SU-DHL-6 (cell line): ENCODE measurements around the gene TMEM190.

Source experiments
- H2AFZ ChIP-seq: fragments of 200-600 bp; sonication (generic); 2 replicates; pipeline ENCODE4 v1.6.1; 2014; ENCODE audit warnings: low read depth, mild to moderate bottlenecking, moderate library complexity, mixed read lengths, antibody characterized with exemption, low read length; ENCODE audit not compliant: severe bottlenecking
- H3F3A ChIP-seq: fragments of 200-600 bp; shearing (Covaris generic); 2 replicates; pipeline ENCODE4 v1.6.0; 2016; ENCODE audit warnings: antibody characterized with exemption, mild to moderate bottlenecking; ENCODE audit not compliant: insufficient read depth
- H3K27ac ChIP-seq: fragments of 200-600 bp; sonication (generic); 2 replicates; pipeline ENCODE4 v1.5.1; 2016; ENCODE audit warnings: low read depth, mild to moderate bottlenecking, low read length, moderate library complexity, mixed read lengths
- H3K27me3 ChIP-seq: fragments of 200-600 bp; sonication (generic), shearing (Covaris generic); 2 replicates; pipeline ENCODE4 v1.6.0; 2014; ENCODE audit warnings: mild to moderate bottlenecking, low read length
- H3K36me3 ChIP-seq: fragments of 200-600 bp; sonication (generic); 2 replicates; pipeline ENCODE4 v1.6.1; 2014; ENCODE audit warnings: mild to moderate bottlenecking, low read length, mixed read lengths
- H3K4me2 ChIP-seq: fragments of 300-600, 200-600 bp; shearing (Covaris generic), sonication (generic); 2 replicates; pipeline ENCODE4 v1.6.0; 2014; ENCODE audit warnings: low read length, low read depth, mild to moderate bottlenecking; ENCODE audit not compliant: poor library complexity, severe bottlenecking
- H3K4me3 ChIP-seq: fragments of 200-600 bp; sonication (generic); 2 replicates; pipeline ENCODE4 v1.5.1; 2014; ENCODE audit warnings: antibody characterized with exemption, low read length, mild to moderate bottlenecking, mixed read lengths; ENCODE audit not compliant: insufficient read depth, poor library complexity, severe bottlenecking
- H3K79me2 ChIP-seq: fragments of 200-600 bp; sonication (generic); 2 replicates; pipeline ENCODE4 v1.6.1; 2014; ENCODE audit warnings: mild to moderate bottlenecking, low read length, moderate library complexity; ENCODE audit not compliant: insufficient read depth
- H3K9ac ChIP-seq: fragments of 200-600 bp; sonication (generic); 2 replicates; pipeline ENCODE4 v1.7.0; 2014; ENCODE audit warnings: mild to moderate bottlenecking, low read length
- H3K9me2 ChIP-seq: fragments of 200-600 bp; sonication (generic); replicated peaks from 2 replicates; pipeline ENCODE4 v1.6.1; 2014; ENCODE audit warnings: low read length; ENCODE audit not compliant: insufficient read depth
- H3K9me3 ChIP-seq: fragments of 200-600 bp; sonication (generic); 2 replicates; pipeline ENCODE4 v1.6.1; 2014; ENCODE audit warnings: low read length, mixed read lengths; ENCODE audit not compliant: insufficient read depth
- H4K20me1 ChIP-seq: fragments of 200-600 bp; sonication (generic); 2 replicates; pipeline ENCODE4 v1.6.1; 2014; ENCODE audit warnings: low read depth, mild to moderate bottlenecking, antibody characterized with exemption, low read length, moderate library complexity, mixed read lengths
- CTCF ChIP-seq: fragments of 200-600 bp; sonication (generic); IDR thresholded peaks from one replicate; pipeline ENCODE4 v1.5.1; 2017; ENCODE audit warnings: antibody characterized with exemption, mild to moderate bottlenecking, low read length, moderate library complexity; ENCODE audit not compliant: insufficient read depth, poor library complexity, severe bottlenecking
- EZH2phosphoT487 ChIP-seq: fragments of 200-600 bp; sonication (generic), shearing (Covaris generic); conservative IDR thresholded peaks from 2 replicates; pipeline ENCODE4 v1.6.1; 2018; ENCODE audit warnings: mild to moderate bottlenecking, antibody characterized with exemption, low read length, moderate library complexity, mixed read lengths

TMEM190 gene

GRCh38 chr19:55360902-55361301 is 15.7 kb upstream of the TMEM190 start:
- Histone ChIP-seq H4K20me1 (no peaks in the 10 kb centered on the region), H3K9ac (no peak overlapping the region), H3K79me2 (no peaks in the 10 kb centered on the region), H3K9me2 (no peaks in the 10 kb centered on the region), H3K36me3 (no peaks in the 10 kb centered on the region), H3F3A (no peaks in the 10 kb centered on the region), H3K4me2 (no peak overlapping the region), H2AFZ (no peak overlapping the region), H3K4me3 (no peak overlapping the region), H3K9me3 (no peaks in the 10 kb centered on the region), H3K27ac (no peak overlapping the region), H3K27me3 (no peaks in the 10 kb centered on the region)
- TF ChIP-seq EZH2phosphoT487 (no peak), CTCF (no peak)

- Histone ChIP-seq H3K27me3 (no peaks in the 10 kb centered on the region), H2AFZ (no peak overlapping the region), H3K9ac (no peak overlapping the region), H3K4me2 (no peak overlapping the region), H3K9me2 (no peaks in the 10 kb centered on the region), H3K9me3 (no peaks in the 10 kb centered on the region), H3K36me3 (no peaks in the 10 kb centered on the region), H3F3A (no peaks in the 10 kb centered on the region), H3K79me2 (no peaks in the 10 kb centered on the region), H3K27ac (no peak overlapping the region), H3K4me3 (no peak overlapping the region), H4K20me1 (no peaks in the 10 kb centered on the region)
- no peak for TF ChIP-seq EZH2phosphoT487
These were observed 14.2 kb upstream of the TMEM190 start for GRCh38 chr19:55362174-55362989.

GRCh38 chr19:55362990-55363716 is 13.5 kb upstream of the TMEM190 start, which contains the start of gene GARIN5B:
Gene GARIN5B, minus strand, starts transcription at chr19:55363260. Its CDS starts 194 bp downstream, at chr19:55363066.
- H4K20me1 ChIP-seq: no peaks in the 10 kb centered on the region
- H3K4me2 ChIP-seq: no peak within 1 kb of the TSS
- H3K36me3 ChIP-seq: no peaks in the 10 kb centered on the region
- H2AFZ ChIP-seq: no peak within 1 kb of the TSS
- H3K9me2 ChIP-seq: no peaks in the 10 kb centered on the region
- no peak for TF ChIP-seq CTCF
- no peak for TF ChIP-seq EZH2phosphoT487
- no peaks in the 10 kb centered on the region for H3K79me2 ChIP-seq
- H3K9me3 ChIP-seq: no peaks in the 10 kb centered on the region
- no peak within 1 kb of the TSS for H3K9ac ChIP-seq
- no peaks in the 10 kb centered on the region for H3K27me3 ChIP-seq
- H3F3A ChIP-seq: no peaks in the 10 kb centered on the region
- no peak within 1 kb of the TSS for H3K4me3 ChIP-seq
- H3K27ac ChIP-seq: no peak within 1 kb of the TSS
